GM21529 (cell line): ENCODE results near the gene RAD51B.
A peak's percentile ranks its signal among the peaks of the same experiment; 100 is the strongest.

Source experiments
- ATAC-seq: cut with Tn5 transposase; IDR thresholded peaks from one replicate; pipeline ENCODE4 v1.9.1; 2021; ENCODE audit not compliant: unreplicated experiment

RAD51B gene

DNA sequence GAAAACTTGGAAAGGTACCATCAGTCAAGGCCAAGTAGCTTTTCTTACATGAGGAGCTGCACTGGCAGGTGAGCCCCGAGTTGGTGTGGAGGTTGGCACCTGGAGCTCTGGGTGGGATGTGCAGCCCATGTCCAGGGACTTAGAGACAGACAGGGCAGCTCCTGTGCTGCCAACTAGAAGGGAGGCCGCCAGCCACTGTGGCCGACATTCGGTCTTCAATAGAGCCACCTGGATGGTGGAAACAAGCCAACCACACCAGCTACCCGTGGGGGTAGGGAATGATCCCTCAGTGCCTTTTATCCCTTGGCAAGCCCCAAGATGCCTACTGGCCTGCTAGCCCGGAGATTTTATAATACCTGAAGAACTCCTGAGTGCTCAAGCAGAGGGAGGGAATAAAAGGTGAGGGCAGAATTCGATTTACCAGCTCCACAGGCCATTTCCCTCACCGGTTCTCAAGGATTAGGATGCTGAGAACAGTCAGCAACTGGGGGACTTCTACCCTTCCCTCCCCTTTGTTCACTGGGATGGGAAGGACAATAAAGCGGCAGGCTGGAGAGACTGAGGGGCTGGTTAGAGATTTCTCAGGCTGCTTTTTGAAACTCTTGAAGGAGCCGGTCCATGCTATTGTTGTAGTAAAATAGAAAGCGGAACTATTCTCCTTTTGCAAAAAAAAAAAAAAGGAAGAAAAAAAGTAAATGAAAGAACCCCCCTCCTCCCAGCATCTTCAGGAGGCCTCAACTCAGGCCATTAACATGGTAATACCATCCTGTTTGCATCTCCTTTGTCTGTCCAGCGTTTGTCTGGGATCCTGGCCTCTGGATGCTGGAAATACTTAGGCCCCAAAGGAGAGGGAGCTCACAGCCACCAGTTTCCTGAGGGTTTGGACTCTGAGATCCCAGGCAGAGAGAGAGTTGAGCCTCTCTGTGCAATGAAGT lies 651.7 kb downstream of the RAD51B start:
- ATAC-seq = peak; percentile 56

DNA sequence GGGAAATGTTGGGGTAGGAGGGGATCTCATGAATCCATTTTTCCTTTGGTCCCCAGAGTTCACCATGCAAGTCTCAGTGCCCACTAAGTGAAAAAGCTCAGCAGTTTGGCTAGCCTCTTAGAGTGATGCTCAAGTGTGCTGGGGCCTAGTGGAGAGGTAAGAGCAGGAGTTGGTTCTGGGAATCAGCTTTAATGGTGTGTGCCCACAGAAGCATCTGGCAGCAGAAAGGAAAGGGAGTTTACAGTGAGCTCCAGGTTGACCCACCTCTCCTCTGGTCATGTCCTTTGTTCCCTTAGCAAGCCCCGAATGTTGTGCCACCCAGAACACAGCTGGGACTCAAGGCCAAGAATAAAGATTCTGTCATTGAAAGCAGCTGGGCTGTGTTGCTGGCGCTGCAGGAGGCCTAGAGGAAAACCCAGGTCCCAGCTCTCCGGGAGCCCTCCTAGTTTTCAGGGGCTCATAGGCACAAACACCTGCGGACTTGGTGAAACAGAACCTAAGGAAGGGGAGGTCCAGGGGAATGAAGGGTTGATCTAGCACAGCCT lies 652.5 kb downstream of the RAD51B start:
- no peak for ATAC-seq

DNA sequence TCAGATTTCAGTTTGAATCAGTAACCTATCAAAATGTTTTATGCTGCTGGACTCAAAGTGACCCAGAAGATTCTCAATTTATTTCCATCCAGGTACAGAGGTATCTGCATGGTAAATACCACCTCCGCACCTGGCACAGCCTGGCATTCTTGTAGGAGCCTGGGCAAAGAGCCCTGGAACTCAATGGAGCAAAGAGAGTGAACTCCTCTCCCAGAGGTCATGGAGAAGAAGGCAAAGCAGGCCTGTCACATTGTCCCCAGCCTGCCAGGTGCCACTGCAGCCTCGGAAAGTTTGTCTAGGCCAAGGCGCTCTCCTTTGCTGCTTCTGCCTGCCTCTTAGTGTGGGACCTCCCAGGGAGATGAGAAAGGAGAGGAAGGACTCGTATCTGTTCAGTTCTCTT lies 653.5 kb downstream of the RAD51B start:
- no peak for ATAC-seq

DNA sequence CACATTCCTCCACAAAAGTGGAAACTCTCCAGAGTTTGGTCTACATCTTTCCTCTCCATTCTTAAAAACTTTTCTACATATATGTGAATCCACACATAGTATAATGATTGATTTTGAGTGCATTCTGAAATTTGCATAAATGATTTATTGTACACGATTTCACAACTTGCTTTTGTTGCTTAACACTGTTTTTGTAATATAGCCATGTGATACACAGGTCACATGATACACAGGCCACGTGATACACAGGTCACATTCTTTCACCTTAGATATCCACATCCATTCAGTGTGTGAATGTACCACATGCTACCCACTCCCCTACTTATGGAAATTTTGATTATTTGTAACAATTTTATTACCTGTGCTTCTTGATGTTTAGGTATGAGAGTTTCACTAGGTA lies 654.2 kb downstream of the RAD51B start:
- ATAC-seq = no peak

DNA sequence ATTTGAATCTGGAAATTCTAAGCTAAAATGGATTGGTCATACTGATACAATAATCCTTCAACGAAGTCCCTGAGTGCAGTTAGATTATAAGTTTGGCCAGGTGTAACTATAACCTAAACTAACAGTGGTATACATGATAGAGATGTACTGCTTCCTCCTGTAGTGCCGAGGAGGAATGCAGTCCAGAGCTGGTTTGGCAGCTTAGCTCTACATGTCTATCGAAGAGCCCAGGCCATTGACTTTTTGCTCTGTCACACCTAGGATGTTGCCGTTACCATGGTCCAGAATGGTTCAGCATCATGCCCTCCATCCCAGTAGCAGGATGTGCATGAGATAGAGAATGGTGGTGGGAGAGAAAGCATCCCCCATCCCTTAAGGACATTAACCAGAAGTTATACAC lies 655.2 kb downstream of the RAD51B start:
- no peak for ATAC-seq

DNA sequence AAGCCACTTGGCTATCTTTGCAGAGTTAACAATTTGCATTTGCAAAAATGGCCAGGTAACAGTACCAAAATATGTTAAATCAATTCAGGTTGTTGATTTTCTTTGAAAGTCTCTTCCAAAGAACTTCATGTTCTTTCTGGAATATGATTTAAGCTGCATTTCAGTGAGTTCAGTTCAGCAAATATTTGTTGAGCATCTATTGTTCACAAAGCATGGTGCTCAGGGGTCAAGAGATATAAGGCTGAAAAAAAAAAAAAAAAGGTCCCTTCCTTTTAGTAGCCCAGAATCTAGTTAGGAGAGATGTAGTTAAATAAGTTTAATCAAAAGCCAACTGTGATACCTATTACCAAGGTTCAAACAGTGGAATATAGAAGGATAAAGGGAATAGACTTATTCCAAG lies 656.2 kb downstream of the RAD51B start:
- ATAC-seq = no peak

DNA sequence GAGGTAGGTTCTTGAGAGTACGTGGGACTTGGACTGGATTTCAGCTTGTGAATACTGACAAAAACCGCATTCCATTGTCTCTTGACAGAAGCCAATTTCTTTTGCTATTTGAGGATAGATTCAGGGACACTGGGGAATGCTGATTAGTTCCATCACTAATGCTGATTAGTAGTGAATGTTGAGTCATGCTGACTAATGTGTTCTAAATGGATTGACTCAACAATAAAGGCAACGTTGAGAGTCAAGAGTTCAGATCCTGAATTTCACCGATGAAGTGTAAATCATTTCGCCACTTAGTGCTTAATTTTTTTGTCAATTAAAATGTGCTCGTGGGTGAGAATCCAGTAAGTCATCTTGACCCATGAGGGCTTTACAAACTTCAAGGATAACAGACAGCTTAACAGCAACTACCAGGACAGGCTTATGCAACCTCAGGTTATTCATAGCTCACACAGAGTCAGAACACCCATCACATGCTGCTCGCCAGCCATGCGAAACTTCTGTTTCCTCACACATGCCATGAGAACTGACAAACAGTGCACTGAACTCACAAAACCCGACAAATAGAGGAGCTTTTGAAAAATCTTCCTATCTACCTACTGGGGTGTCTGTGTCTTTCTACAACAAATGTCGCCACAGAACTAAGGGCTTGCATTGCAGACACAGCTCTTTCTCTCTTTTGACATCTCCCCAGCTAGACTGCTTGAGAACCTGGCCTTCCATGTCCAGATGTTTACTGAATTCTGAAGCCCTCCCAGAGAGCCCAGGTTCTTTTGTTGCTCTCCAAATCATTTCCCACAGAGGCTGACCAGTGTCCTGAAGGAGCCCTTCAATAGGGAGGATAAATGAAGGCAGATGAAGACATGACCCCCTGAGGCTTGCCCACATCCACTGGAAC lies 656.9 kb downstream of the RAD51B start:
- ATAC-seq = peak; percentile 85

DNA sequence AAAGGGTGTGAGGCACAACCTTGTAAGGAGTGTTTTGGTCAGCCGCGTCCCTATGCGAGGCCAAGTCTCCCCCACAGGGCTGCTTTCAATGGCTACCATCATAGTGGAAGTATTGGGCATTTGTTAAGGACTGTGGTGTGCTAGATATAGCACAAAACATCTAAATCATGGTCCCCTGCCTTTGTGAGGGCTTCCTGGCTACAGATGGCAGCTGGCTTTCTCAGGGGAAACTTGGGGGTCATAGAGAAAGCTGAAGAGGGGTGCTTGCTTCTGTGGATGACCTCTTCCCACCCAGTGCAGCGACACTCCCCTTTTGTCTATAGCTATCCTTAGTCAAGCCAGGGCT lies 657.5 kb downstream of the RAD51B start:
- no peak for ATAC-seq

DNA sequence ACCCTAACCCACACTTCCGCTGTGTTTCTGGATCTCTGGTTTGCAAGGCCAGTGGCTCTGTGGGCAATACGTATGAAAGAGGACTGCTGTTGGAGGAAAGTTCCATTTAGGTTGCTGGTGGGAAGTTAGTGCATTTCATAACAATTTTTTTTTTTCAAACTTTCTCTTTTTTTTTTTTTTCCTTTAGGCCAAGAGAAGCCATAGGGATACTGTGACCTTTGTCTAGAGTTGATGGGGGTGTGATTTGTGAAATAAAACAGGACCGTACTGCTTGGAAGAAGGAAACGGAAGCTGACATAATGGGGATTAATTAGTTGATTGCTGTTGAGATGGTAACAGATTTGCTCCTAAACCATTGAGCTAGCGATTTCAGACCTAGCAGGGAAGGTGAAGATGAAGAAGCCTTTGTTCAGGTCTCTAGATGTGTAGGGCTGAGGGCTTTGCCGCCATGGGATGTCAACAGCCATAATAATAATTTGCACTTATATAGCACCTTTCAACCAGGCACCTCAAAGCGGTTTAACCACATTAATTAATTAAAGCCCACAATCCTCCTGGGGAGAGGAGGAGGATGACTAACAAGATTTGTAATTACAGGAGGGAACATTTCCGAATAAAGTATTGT lies 658.0 kb downstream of the RAD51B start:
- ATAC-seq = no peak

DNA sequence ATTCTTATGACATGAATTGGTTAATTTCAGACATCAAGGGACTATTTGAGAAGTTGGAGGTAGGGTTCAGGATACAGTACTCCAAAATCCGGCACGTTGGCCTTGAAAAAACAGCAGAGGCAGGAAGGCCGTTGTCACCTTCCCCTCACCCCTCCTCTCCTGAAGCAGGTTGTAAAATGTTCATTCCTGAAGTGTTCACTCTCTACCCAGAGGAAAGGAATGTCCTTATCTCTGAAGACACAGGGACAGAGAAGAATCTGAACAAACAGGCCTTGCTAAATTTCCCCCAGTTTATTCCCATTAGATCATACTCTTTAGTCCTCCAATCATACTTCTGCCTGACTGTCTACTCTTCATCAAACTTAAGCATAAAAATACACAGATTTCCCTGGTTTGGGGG lies 659.7 kb downstream of the RAD51B start:
- no peak for ATAC-seq

DNA sequence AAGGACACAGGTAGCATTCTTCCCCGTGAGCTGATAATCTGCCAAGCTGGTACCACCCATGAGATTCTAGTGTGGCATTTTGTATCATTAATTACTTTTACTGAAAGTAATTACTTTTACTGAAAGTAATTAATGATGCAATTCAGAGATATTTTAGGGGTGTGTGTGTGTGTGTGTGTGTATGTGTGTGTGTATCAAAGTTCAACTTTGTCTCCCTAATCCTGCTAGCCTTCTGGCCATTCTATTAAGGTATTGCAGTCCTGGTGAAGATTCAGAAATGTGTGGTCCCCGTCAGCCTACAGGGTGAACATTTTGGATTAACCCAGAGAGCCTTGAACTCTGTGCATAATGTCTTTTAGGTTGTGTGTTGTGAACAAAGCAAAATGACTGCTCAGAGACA lies 662.4 kb downstream of the RAD51B start:
- no peak for ATAC-seq

DNA sequence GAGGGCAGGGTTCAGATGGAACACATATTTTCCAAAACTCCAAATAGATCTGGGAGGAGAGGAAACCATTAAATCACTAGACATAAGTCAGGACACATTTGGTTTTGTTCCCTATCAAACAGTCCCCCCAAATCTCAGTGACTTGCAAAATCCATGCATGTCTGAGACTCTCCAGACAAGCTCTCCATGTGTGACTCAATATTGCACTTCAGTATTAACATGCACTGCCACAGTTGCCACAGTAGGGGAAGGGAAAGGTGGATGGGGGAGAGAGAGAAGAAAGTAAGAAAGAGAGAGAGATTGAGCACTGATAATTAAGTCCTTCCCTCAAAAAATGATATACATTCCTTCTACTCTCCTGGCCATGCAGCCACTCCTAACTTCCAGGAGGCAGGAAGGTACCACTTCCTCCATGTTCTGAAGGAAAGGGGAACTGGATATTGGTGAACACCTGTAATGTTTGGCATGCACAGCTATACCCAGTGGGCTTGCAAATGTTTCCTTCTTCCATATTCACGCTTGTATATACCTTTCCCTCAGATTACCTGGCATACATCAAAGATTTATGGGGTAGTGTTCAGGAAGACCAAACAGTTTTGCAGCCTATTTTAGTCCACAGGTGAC lies 663.3 kb downstream of the RAD51B start:
- no peak for ATAC-seq

DNA sequence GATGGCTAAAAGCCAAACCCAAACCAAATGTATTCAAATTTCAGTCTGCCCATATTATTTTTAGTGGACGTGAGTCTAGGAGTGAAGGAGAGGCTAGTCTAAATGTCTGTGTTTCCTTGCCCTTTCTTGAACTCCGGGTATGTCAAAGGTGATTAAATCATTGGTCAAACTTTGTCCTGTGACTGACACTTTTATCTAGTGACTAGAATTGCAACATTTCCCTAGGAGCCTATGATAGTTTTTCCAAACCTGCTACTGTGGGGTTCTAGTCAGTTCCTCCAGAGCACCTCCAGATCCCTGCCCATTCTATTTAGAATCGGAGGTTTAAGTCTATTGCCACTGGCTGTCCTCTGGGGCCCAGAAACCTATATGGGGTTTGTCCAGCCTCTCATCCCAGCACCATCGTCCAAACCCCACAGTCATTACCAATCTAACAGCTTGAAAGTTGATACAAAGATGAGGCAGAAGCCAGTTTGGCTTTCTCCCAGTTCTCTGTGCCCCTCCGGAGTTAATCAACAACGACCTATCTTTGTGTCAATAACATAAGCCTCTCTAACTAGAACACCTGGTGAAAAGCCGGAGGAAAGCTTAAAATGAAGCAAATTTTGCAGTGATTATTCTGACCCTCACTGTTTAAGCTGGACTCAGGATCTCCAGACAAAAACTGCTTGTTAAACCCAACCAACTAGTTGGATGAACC lies 666.6 kb downstream of the RAD51B start:
- ATAC-seq = no peak

DNA sequence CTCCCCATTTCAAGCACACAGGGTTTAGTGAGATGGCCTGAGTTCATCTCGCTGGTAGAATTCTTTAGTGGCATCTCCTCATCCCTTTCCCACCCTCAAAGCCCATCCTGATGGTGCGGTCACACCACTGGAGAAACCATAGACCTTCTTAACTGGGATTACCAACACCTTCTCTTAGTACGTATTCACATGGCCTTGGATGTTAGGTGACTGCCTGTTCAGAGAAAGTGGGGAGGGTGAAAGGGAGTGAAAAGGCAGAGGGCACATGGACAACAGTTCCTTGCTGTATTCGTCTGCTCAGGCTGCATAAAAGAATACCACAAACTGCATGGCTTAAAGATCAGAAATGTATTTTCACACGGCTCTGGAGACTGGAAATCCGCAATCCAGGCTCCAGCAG lies 667.2 kb downstream of the RAD51B start:
- ATAC-seq = no peak

DNA sequence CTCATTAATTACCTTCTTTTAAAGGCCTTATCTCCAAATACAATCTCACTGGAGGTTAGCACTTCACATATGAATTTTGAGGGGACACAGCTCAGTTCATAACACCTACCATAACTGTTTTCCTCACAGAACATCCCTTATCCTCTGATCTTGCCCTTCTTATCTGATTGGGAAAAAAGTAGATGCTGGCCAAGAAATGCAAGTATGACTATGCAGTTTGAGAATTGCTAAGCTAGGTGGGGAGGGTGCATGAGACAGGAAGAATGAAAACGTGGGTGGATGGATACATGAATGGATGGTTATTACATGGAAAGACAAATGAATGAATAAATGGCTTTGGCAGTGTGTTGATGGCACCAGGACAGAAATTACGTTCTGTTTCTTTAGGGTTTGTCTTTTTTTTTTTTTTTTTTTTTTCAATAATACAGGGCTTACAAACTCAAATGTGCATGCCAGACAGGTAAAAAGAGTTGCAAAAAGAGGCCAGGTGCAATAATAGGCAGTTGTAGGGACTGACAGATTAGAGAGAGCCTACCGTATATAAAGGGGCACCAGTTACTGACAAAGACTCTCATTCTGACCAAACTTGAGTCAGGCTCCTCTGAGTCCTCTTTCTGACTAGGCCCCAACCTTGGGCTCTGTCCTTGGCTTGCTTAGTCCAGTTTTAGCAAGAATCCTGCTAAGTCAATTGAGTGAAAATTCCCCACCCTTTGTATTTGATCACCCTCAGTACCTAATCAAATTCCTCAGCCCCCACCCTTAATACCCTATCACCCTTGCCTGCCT lies 668.4 kb downstream of the RAD51B start:
- no peak for ATAC-seq

DNA sequence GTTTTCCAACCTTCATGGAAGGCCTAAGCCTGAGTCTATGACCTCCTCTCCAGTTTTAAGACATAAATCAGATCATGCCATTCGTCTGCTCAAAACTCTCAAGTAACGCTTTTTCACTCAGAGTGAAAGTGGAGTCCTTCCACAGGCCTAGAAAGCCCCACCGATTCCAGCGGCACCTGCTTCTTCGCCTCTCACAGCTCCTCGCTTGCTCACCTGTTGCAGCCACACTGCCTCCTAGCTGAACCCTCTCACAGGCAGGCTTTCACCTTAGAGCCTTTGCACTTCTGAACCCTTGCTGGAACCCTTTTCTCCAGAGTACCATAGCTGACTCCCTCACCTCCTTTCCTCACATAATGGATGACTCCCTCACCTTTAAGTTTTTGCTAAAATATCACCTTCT lies 672.2 kb downstream of the RAD51B start:
- no peak for ATAC-seq

DNA sequence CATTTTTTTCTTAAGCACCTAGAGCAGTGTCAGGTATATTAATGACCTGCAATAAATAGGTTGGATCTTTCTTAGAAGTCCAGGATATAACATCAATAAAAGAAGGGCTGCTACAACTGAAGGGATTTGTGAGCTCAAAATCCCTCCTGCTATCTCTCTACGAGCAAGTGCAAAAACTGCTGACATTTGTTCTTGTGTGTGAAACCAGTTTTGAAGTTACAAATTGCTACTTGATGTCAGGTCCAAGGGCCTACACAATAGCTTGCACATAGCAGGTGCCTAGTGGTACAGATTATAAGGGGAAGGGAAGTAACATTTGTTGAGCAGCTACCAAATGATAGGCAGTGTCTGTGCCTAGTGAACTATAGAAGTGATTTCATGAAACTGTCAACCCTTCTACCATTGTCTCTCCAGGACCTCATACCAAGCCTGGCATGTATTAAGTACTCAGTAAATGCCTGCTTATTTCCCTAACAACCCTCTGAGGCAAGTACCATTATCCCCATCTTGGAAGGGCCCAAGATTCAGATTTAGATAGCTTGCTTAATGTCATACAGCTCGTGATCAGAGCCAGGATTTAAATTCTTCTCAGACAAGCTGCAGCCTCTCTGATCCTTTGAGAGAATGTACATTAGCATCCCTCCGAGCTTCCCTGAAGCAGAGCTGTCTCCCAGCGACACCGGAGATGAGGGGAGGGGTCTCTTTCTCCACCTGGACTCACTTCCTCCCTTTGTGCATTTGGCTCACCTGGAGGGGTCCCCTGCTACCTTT lies 673.0 kb downstream of the RAD51B start:
- ATAC-seq = no peak

DNA sequence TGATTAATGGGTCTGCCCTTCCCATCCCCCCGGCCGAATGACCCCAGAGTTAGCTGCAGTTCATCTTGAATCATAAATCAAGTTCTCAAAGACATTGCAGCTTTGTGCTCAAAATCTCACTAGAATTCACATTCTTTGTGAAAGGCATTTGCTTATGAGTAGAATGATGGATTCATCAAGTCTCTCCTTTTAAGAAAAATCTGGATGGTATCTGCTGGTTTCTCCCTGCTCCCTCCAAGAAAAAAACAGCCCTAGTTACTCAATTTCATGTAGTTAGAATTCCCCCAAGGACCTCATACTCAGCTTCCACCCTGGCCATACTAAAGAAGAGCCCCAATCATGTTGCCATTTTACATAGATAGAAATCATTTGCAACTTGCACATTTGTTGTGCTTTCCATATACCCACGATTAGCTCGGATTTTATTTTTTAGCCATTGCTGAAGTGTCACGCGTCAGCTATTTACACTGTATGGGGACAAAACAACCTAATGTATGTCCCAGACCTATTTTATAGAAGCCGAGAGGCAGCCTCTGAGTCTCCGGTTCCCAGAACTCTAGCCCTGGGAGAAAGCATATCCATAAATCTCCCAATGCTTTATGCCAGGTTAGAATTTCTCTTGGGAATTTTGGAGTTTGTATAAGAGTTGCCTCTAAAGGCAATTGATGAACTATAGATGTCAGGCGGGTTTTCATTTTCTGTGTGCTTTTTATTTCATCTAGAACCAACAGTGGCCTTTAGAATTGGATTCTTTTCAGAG lies 673.8 kb downstream of the RAD51B start:
- no peak for ATAC-seq
